Neutrophil (primary cell): ENCODE results near the gene GABRR2.

ENCODE experiments used
- H3K27ac ChIP-seq: fragments of 200-600 bp; sonication (generic); 2 replicates; pipeline ENCODE4 v1.5.1; 2016; ENCODE audit warnings: mild to moderate bottlenecking, moderate library complexity
- H3K27me3 ChIP-seq: fragments of 200-600 bp; sonication (generic); 2 replicates; pipeline ENCODE4 v1.6.0; 2016; ENCODE audit warnings: mild to moderate bottlenecking
- H3K36me3 ChIP-seq: fragments of 200-600 bp; sonication (generic); 2 replicates; pipeline ENCODE4 v1.5.1; 2017
- H3K4me1 ChIP-seq, 2 experiments: fragments of 200-600 bp in 1 of 2; sonication (generic) in 1 of 2; 1 replicate in 1 of 2; 2 replicates in 1 of 2; pipeline versions ENCODE4 v1.5.1 to v1.6.1; 2013 to 2016; ENCODE audit warnings: low read depth in 1 of 2, low read length in 1 of 2, mild to moderate bottlenecking in 1 of 2, moderate library complexity in 1 of 2; ENCODE audit not compliant: control insufficient read depth in 1 of 2, insufficient read depth in 1 of 2
- H3K4me3 ChIP-seq, 2 experiments: fragments of 200-600 bp in 1 of 2; sonication (generic) in 1 of 2; 1 replicate in 1 of 2; 2 replicates in 1 of 2; pipeline ENCODE4 v1.5.1; 2013 to 2016; ENCODE audit warnings: low read depth in 1 of 2, low read length in 1 of 2, mild to moderate bottlenecking in 1 of 2, moderate library complexity in 1 of 2
- H3K9me3 ChIP-seq: fragments of 200-600 bp; sonication (generic); 2 replicates; pipeline ENCODE4 v1.5.1; 2016
- CTCF ChIP-seq: fragments of 200-600 bp; sonication (generic); IDR thresholded peaks from 2 replicates; pipeline ENCODE4 v1.5.1; 2016; ENCODE audit warnings: antibody characterized with exemption

The GABRR2 gene

GRCh38 chr6:89346433-89346832 is 31.3 kb upstream of the GABRR2 start:
- no peak for TF ChIP-seq CTCF
- Histone ChIP-seq H3K4me3 (no peak overlapping the region), H3K27ac (no peak overlapping the region), H3K27me3 (no peaks in the 10 kb centered on the region), H3K4me1 (peaks cover 46 to 47% of the 10 kb centered on the region in 2 experiments), H3K36me3 (peaks cover 11% of the 10 kb centered on the region), H3K9me3 (no peaks in the 10 kb centered on the region)

GRCh38 chr6:89339565-89339964 is 24.5 kb upstream of the GABRR2 start:
- peaks cover 0 to 4% of the 10 kb centered on the region in 2 experiments for H3K4me1 ChIP-seq
- TF ChIP-seq CTCF, result no peak
- H3K36me3 ChIP-seq, result peaks cover 62% of the 10 kb centered on the region
- H3K4me3 ChIP-seq, result no peak overlapping the region
- H3K27me3 ChIP-seq, result no peaks in the 10 kb centered on the region
- no peak overlapping the region for H3K27ac ChIP-seq
- no peaks in the 10 kb centered on the region for H3K9me3 ChIP-seq

- no peak overlapping the region for H3K4me3 ChIP-seq
- no peaks in the 10 kb centered on the region for H3K27me3 ChIP-seq
- no peaks in the 10 kb centered on the region for H3K4me1 ChIP-seq
- peaks cover 80% of the 10 kb centered on the region for H3K36me3 ChIP-seq
- no peak overlapping the region for H3K27ac ChIP-seq
- no peak for TF ChIP-seq CTCF
- no peaks in the 10 kb centered on the region for H3K9me3 ChIP-seq
Observed at GRCh38 chr6:89335164-89335563, 20.1 kb upstream of the GABRR2 start.

GRCh38 chr6:89330910-89331309 is 15.8 kb upstream of the GABRR2 start:
- Histone ChIP-seq H3K27me3 (no peaks in the 10 kb centered on the region), H3K4me3 (no peak overlapping the region), H3K9me3 (no peaks in the 10 kb centered on the region), H3K4me1 (no peaks in the 10 kb centered on the region), H3K36me3 (peaks cover 90% of the 10 kb centered on the region), H3K27ac (no peak overlapping the region)
- TF ChIP-seq CTCF, result no peak

GRCh38 chr6:89328976-89329375 is 13.9 kb upstream of the GABRR2 start:
- Histone ChIP-seq H3K9me3 (no peaks in the 10 kb centered on the region), H3K4me3 (no peak overlapping the region), H3K27me3 (no peaks in the 10 kb centered on the region), H3K36me3 (peaks cover 79% of the 10 kb centered on the region), H3K4me1 (peaks cover 2 to 3% of the 10 kb centered on the region in 2 experiments), H3K27ac (no peak overlapping the region)
- TF ChIP-seq CTCF, result no peak

GRCh38 chr6:89324304-89324703 is 9.2 kb upstream of the GABRR2 start:
- H3K27me3 ChIP-seq, result no peaks in the 10 kb centered on the region
- H3K9me3 ChIP-seq, result no peaks in the 10 kb centered on the region
- H3K4me3 ChIP-seq, result no peak overlapping the region
- peak overlapping the region; percentile 60 for H3K27ac ChIP-seq
- H3K36me3 ChIP-seq, result peaks cover 36% of the 10 kb centered on the region
- peaks cover 40 to 46% of the 10 kb centered on the region in 2 experiments for H3K4me1 ChIP-seq
- no peak for TF ChIP-seq CTCF
